Upper lobe of right lung (tissue), 1 donor: Measurements from ENCODE around the gene B3GNT8. TPM values are rescaled to one million over a fixed set of nuclear protein-coding genes. Genes with fewer than 3 reads are reported as not detected.
"Not testable (repeated sequence)": the region's sequence is repeated elsewhere in the genome, so short reads cannot be mapped to it uniquely, and the experiment has no call there.

Experiments used
- ATAC-seq: fragments of 200-7000 bp; cut with Tn5 transposase; one replicate; pipeline ENCODE4 v1.9.1; 2020; ENCODE audit warnings: mild to moderate bottlenecking, moderate library complexity
- DNase-seq: peaks from one replicate; pipeline ENCODE4 v3.0.0-alpha.2; 2020
- H3K27ac ChIP-seq: fragments of 200-600 bp; one replicate; pipeline ENCODE4 v1.8.0; 2022
- H3K27me3 ChIP-seq: fragments of 200-600 bp; one replicate; pipeline ENCODE4 v1.8.0; 2022; ENCODE audit warnings: mild to moderate bottlenecking
- H3K36me3 ChIP-seq: fragments of 200-600 bp; one replicate; pipeline ENCODE4 v1.8.0; 2022
- H3K4me1 ChIP-seq: fragments of 200-600 bp; one replicate; pipeline ENCODE4 v1.8.0; 2022
- H3K4me3 ChIP-seq: fragments of 200-600 bp; one replicate; pipeline ENCODE4 v1.8.0; 2022; ENCODE audit warnings: mild to moderate bottlenecking
- H3K9me3 ChIP-seq: fragments of 200-600 bp; one replicate; pipeline ENCODE4 v1.8.0; 2022
- CTCF ChIP-seq: fragments of 200-600 bp; IDR thresholded peaks from one replicate; pipeline ENCODE4 v1.8.0; 2022; ENCODE audit warnings: antibody characterized with exemption
- intact Hi-C: fragments of 100-400 bp; cut with DNase I; formaldehyde crosslinking; loops from one replicate; pipeline ENCODE4 v1.11.0; 2022
- total RNA-seq: library from RNA; stranded (reverse); fragmentation: NEBNext Ultra II Directional; extraction: Animal tissue kit (Norgen Biotek cat#: 25700); gene quantifications from one replicate; pipeline ENCODE4 v1.2.1, GENCODE V29; 2021
- donor health status: DM: no; HTN: yes; CAD: no; lungs with severe emphysema.

The B3GNT8 gene
- total RNA-seq, 1 donor from 2014 or later, result 31.3 TPM

- no peak for TF ChIP-seq CTCF
- no peak overlapping the region for H3K4me3 ChIP-seq
- DNase-seq, result no peak
- H3K4me1 ChIP-seq, result no peaks in the 10 kb centered on the region
- peak; percentile 54 for ATAC-seq
- no peaks in the 10 kb centered on the region for H3K27me3 ChIP-seq
- H3K36me3 ChIP-seq, result peaks cover 27% of the 10 kb centered on the region
- no peaks in the 10 kb centered on the region for H3K9me3 ChIP-seq
- intact Hi-C loops, result no loop called here
- no peak overlapping the region for H3K27ac ChIP-seq
Observed at GRCh38 chr19:41386442-41386841, 40.7 kb downstream of the B3GNT8 start.

GRCh38 chr19:41384351-41384750, 42.8 kb downstream of the B3GNT8 start:
- DNase-seq (no peak), ATAC-seq (no peak)
- Histone ChIP-seq H3K27ac (no peak overlapping the region), H3K4me1 (no peaks in the 10 kb centered on the region), H3K36me3 (peaks cover 7% of the 10 kb centered on the region), H3K9me3 (no peaks in the 10 kb centered on the region), H3K27me3 (no peaks in the 10 kb centered on the region), H3K4me3 (no peak overlapping the region)
- intact Hi-C loops, result no loop called here
- no peak for TF ChIP-seq CTCF

GRCh38 chr19:41381536-41381935, 45.6 kb downstream of the B3GNT8 start:
- H3K27ac ChIP-seq, intact Hi-C loops, H3K27me3 ChIP-seq, H3K4me3 ChIP-seq, H3K4me1 ChIP-seq, DNase-seq, ATAC-seq, H3K36me3 ChIP-seq, H3K9me3 ChIP-seq: not testable (repeated sequence)

GRCh38 chr19:41377977-41378709, 49.0 kb downstream of the B3GNT8 start:
- peak; percentile 14 for TF ChIP-seq CTCF
- intact Hi-C loops, result no loop called here

GRCh38 chr19:41376998-41377365, 50.2 kb downstream of the B3GNT8 start:
- no peaks in the 10 kb centered on the region for H3K36me3 ChIP-seq
- peak overlapping the region; percentile 80 for H3K27ac ChIP-seq
- intact Hi-C loops, result no loop called here
- H3K9me3 ChIP-seq, result no peaks in the 10 kb centered on the region
- H3K4me1 ChIP-seq, result peaks cover 18% of the 10 kb centered on the region
- DNase-seq, result peak; percentile 75
- peak overlapping the region; percentile 77 for H3K4me3 ChIP-seq
- TF ChIP-seq CTCF, result no peak
- H3K27me3 ChIP-seq, result no peaks in the 10 kb centered on the region
- peak; percentile 80 for ATAC-seq

More at GRCh38 chr19:41377977-41378709, 49.0 kb downstream of the B3GNT8 start:
- H3K9me3 ChIP-seq, result no peaks in the 10 kb centered on the region
- H3K27ac ChIP-seq, result no peak overlapping the region
- no peak for DNase-seq
- no peaks in the 10 kb centered on the region for H3K27me3 ChIP-seq
- peaks cover 18% of the 10 kb centered on the region for H3K4me1 ChIP-seq
- no peak for ATAC-seq
- no peak overlapping the region for H3K4me3 ChIP-seq
- no peaks in the 10 kb centered on the region for H3K36me3 ChIP-seq

- DNase-seq, result peak; percentile 80
- peak within 1 kb of the TSS; percentile 77 for H3K4me3 ChIP-seq
- TF ChIP-seq CTCF, result no peak
- H3K36me3 ChIP-seq, result no peaks in the 10 kb centered on the region
- ATAC-seq, result peak; percentile 73
- peak within 1 kb of the TSS; percentile 80 for H3K27ac ChIP-seq
- no peaks in the 10 kb centered on the region for H3K9me3 ChIP-seq
- peaks cover 18% of the 10 kb centered on the region for H3K4me1 ChIP-seq
- H3K27me3 ChIP-seq, result no peaks in the 10 kb centered on the region
- intact Hi-C loops, result no loop called here
Observed at GRCh38 chr19:41376241-41376997, 50.8 kb downstream of the B3GNT8 start, which contains the start of gene TMEM91. TMEM91 (plus strand) TSS chr19:41376533; CDS start chr19:41378310, 1,777 bp downstream.
